WTC11 (cell line): ENCODE measurements around the gene TCF7L1. TPM values are rescaled to one million over a fixed set of nuclear protein-coding genes. Genes with fewer than 3 reads are reported as not detected.

ENCODE experiments used
- ATAC-seq: fragments of 200-7000 bp; cut with Tn5 transposase; 2 replicates; pipeline ENCODE4 v1.10.0; 2021; ENCODE audit warnings: mild to moderate bottlenecking, moderate library complexity
- CTCF ChIA-PET: fragments of 300-600 bp; sonication (Branson Sonifier 250); formaldehyde crosslinking; loops from one replicate; lab custom pipeline; 2021; ENCODE audit warnings: antibody characterized with exemption; lab: Charles Lee
- POLR2A ChIA-PET: fragments of 350-600 bp; sonication (Branson Sonifier 250); formaldehyde crosslinking; loops from one replicate; lab custom pipeline; 2021; ENCODE audit warnings: antibody characterized with exemption; lab: Charles Lee
- DNase-seq: peaks from one replicate; pipeline ENCODE4 v3.0.0; 2021; ENCODE audit warnings: low spot score
- H3K27ac Mint-ChIP-seq: 2 replicates; pipeline ENCODE4 v1.8.0; 2021; ENCODE audit warnings: mixed read lengths
- H3K27me3 Mint-ChIP-seq: 2 replicates; pipeline ENCODE4 v1.8.0; 2021; ENCODE audit warnings: low read depth, mild to moderate bottlenecking, moderate library complexity, mixed read lengths
- H3K36me3 Mint-ChIP-seq: 2 replicates; pipeline ENCODE4 v1.8.0; 2021; ENCODE audit warnings: mixed read lengths
- H3K4me1 Mint-ChIP-seq: 2 replicates; pipeline ENCODE4 v1.8.0; 2022; ENCODE audit warnings: mixed read lengths
- H3K4me3 Mint-ChIP-seq: 2 replicates; pipeline ENCODE4 v1.8.0; 2021; ENCODE audit warnings: mild to moderate bottlenecking, moderate library complexity, mixed read lengths
- H3K9me3 Mint-ChIP-seq: 2 replicates; pipeline ENCODE4 v1.8.0; 2021; ENCODE audit warnings: mixed read lengths
- ATF1 ChIP-seq: sonication (generic); formaldehyde crosslinking; IDR thresholded peaks from 2 replicates; pipeline ENCODE4 v1.8.1; 2023; ENCODE audit warnings: mild to moderate bottlenecking, moderate library complexity, missing genetic modification reagents
- ATF2 ChIP-seq: sonication (generic); formaldehyde crosslinking; IDR thresholded peaks from 2 replicates; pipeline ENCODE4 v1.8.1; 2022; ENCODE audit warnings: low read depth, missing genetic modification reagents, borderline replicate concordance
- ESRRA ChIP-seq: sonication (generic); formaldehyde crosslinking; IDR thresholded peaks from 2 replicates; pipeline ENCODE4 v1.8.1; 2022; ENCODE audit warnings: mild to moderate bottlenecking, missing genetic modification reagents, borderline replicate concordance
- FOXJ3 ChIP-seq: sonication (generic); formaldehyde crosslinking; IDR thresholded peaks from 2 replicates; pipeline ENCODE4 v1.9.0; 2021; ENCODE audit warnings: missing genetic modification reagents, mild to moderate bottlenecking, borderline replicate concordance
- HMGA2 ChIP-seq: fragments of 250-450 bp; sonication (Bioruptor Pico); IDR thresholded peaks from 2 replicates; pipeline ENCODE4 v1.4.0; 2021; ENCODE audit warnings: mild to moderate bottlenecking, moderate library complexity
- JUN ChIP-seq: sonication (generic); formaldehyde crosslinking; IDR thresholded peaks from 2 replicates; pipeline ENCODE4 v1.8.0; 2023; ENCODE audit warnings: mild to moderate bottlenecking, missing genetic modification reagents
- MXD4 ChIP-seq: fragments of 250-450 bp; sonication (Bioruptor Pico); IDR thresholded peaks from 2 replicates; pipeline ENCODE4 v1.8.0; 2021; ENCODE audit warnings: mild to moderate bottlenecking, moderate library complexity, borderline replicate concordance
- NFE2L1 ChIP-seq: sonication (generic); formaldehyde crosslinking; IDR thresholded peaks from 2 replicates; pipeline ENCODE4 v1.8.1; 2023; ENCODE audit warnings: missing genetic modification reagents
- RELA ChIP-seq: sonication (generic); formaldehyde crosslinking; IDR thresholded peaks from 2 replicates; pipeline ENCODE4 v1.8.1; 2022; ENCODE audit warnings: missing genetic modification reagents, mild to moderate bottlenecking, borderline replicate concordance
- SMAD4 ChIP-seq: sonication (generic); formaldehyde crosslinking; IDR thresholded peaks from 2 replicates; pipeline ENCODE4 v1.8.0; 2022; ENCODE audit warnings: mild to moderate bottlenecking, missing genetic modification reagents
- TEAD1 ChIP-seq: sonication (generic); formaldehyde crosslinking; IDR thresholded peaks from 2 replicates; pipeline ENCODE4 v1.8.0; 2022; ENCODE audit warnings: mild to moderate bottlenecking, missing genetic modification reagents
- TEAD4 ChIP-seq: sonication (generic); formaldehyde crosslinking; IDR thresholded peaks from 2 replicates; pipeline ENCODE4 v1.8.0; 2022; ENCODE audit warnings: mild to moderate bottlenecking, missing genetic modification reagents
- USF2 ChIP-seq: sonication (generic); formaldehyde crosslinking; IDR thresholded peaks from 2 replicates; pipeline ENCODE4 v1.8.1; 2023; ENCODE audit warnings: mild to moderate bottlenecking, missing genetic modification reagents, moderate library complexity
- ZBTB21 ChIP-seq: sonication (generic); formaldehyde crosslinking; IDR thresholded peaks from 2 replicates; pipeline ENCODE4 v1.8.1; 2023; ENCODE audit warnings: mild to moderate bottlenecking, missing genetic modification reagents, borderline replicate concordance
- ZBTB43 ChIP-seq: sonication (generic); formaldehyde crosslinking; IDR thresholded peaks from 2 replicates; pipeline ENCODE4 v1.8.1; 2023; ENCODE audit warnings: mild to moderate bottlenecking, missing genetic modification reagents
- ZNF138 ChIP-seq: sonication (generic); formaldehyde crosslinking; conservative IDR thresholded peaks from 2 replicates; pipeline ENCODE4 v1.8.1; 2022; ENCODE audit warnings: mild to moderate bottlenecking, moderate library complexity, missing genetic modification reagents
- ZNF232 ChIP-seq: sonication (generic); formaldehyde crosslinking; IDR thresholded peaks from 2 replicates; pipeline ENCODE4 v1.8.0; 2022; ENCODE audit warnings: mild to moderate bottlenecking, missing genetic modification reagents
- ZNF317 ChIP-seq: sonication (generic); formaldehyde crosslinking; IDR thresholded peaks from 2 replicates; pipeline ENCODE4 v1.8.1; 2023; ENCODE audit warnings: low read depth, mild to moderate bottlenecking, moderate library complexity, missing genetic modification reagents, borderline replicate concordance
- ZNF512 ChIP-seq: sonication (generic); formaldehyde crosslinking; IDR thresholded peaks from 2 replicates; pipeline ENCODE4 v1.8.1; 2022; ENCODE audit warnings: missing genetic modification reagents, borderline replicate concordance
- total RNA-seq: library from RNA; stranded (reverse); gene quantifications from 3 replicates; pipeline ENCODE4 v1.2.3, GENCODE V29; 2021
- TF ChIP-seq, protein P1 (sequence below): sonication (generic); formaldehyde crosslinking; IDR thresholded peaks from 2 replicates; pipeline ENCODE4 v1.8.1; 2023; ENCODE audit warnings: mild to moderate bottlenecking, moderate library complexity, missing genetic modification reagents

The TCF7L1 gene
- total RNA-seq, 1 experiment from 2014 or later = 104 TPM

GRCh38 chr2:85275984-85276540 lies 142.9 kb downstream of the TCF7L1 start (continued):
- TF ChIP-seq ZBTB43 (CRISPR knock-in tag) = no peak
- TF ChIP-seq JUN (CRISPR knock-in tag) = no peak
- TF ChIP-seq ZBTB21 = no peak
- TF ChIP-seq MXD4 (CRISPR knock-in tag) = no peak

GRCh38 chr2:85276571-85277118 lies 143.5 kb downstream of the TCF7L1 start:
- DNase-seq = no peak
- no peaks in the 10 kb centered on the region for H3K9me3 Mint-ChIP-seq
- ATAC-seq = no peak
- no peaks in the 10 kb centered on the region for H3K27me3 Mint-ChIP-seq
- H3K4me1 Mint-ChIP-seq = peaks cover 69% of the 10 kb centered on the region
- peak overlapping the region; percentile 69 for H3K27ac Mint-ChIP-seq
- no peak overlapping the region for H3K4me3 Mint-ChIP-seq
- H3K36me3 Mint-ChIP-seq = 0 out of 2 replicates have a peak, but pooled peaks cover 2% of the 10 kb centered on the region
- ChIA-PET POLR2A (no interaction called here), CTCF (interaction anchor here (0.9 to 3.0 kb wide), 5 partner anchors 10 to 144 kb away, joined by 3 to 11 read pairs (median 3); partner anchors contain the start of gene TCF7L1)
- TF ChIP-seq SMAD4 (CRISPR knock-in tag) (no peak), HMGA2 (no peak)

GRCh38 chr2:85277416-85278158 lies 144.4 kb downstream of the TCF7L1 start:
- CTCF ChIA-PET = interaction anchor here (0.5 to 3.0 kb wide), 10 partner anchors 11 to 210 kb away, joined by 3 to 11 read pairs (median 3); partner anchors contain the start of gene TCF7L1
- DNase-seq = no peak
- Mint-ChIP-seq H3K36me3 (0 out of 2 replicates have a peak, but pooled peaks cover 2% of the 10 kb centered on the region), H3K4me1 (peaks cover 59% of the 10 kb centered on the region), H3K4me3 (no peak overlapping the region), H3K27me3 (no peaks in the 10 kb centered on the region), H3K9me3 (no peaks in the 10 kb centered on the region), H3K27ac (peak overlapping the region; percentile 69; the same call in 1 of the 2 replicates)
- peak; percentile 47 for ATAC-seq
- TF ChIP-seq TEAD1 (CRISPR knock-in tag) = no peak
- TF ChIP-seq ATF1 = no peak
- TF ChIP-seq RELA = no peak
- TF ChIP-seq TEAD4 (CRISPR knock-in tag) = no peak
- TF ChIP-seq ESRRA (CRISPR knock-in tag) = no peak
- POLR2A ChIA-PET = no interaction called here

- Mint-ChIP-seq H3K27me3 (no peaks in the 10 kb centered on the region), H3K4me1 (peaks cover 54% of the 10 kb centered on the region), H3K36me3 (peaks cover 8% of the 10 kb centered on the region), H3K27ac (peak overlapping the region; percentile 7; the same call in 1 of the 2 replicates), H3K4me3 (no peak overlapping the region), H3K9me3 (no peaks in the 10 kb centered on the region)
- ChIA-PET CTCF (interaction anchor here (1.1 to 3.0 kb wide), 3 partner anchors 12 to 211 kb away, joined by 3 to 11 read pairs (median 8); partner anchors contain the start of gene TCF7L1), POLR2A (no interaction called here)
- no peak for ATAC-seq
- TF ChIP-seq ZNF232 (CRISPR knock-in tag) (no peak), FOXJ3 (no peak), ATF2 (CRISPR knock-in tag) (no peak), ZNF512 (no peak), NFE2L1 (CRISPR knock-in tag) (no peak), USF2 (CRISPR knock-in tag) (no peak), ZNF138 (CRISPR knock-in tag) (no peak), ZNF317 (CRISPR knock-in tag) (no peak)
- TF ChIP-seq, protein P1, sequence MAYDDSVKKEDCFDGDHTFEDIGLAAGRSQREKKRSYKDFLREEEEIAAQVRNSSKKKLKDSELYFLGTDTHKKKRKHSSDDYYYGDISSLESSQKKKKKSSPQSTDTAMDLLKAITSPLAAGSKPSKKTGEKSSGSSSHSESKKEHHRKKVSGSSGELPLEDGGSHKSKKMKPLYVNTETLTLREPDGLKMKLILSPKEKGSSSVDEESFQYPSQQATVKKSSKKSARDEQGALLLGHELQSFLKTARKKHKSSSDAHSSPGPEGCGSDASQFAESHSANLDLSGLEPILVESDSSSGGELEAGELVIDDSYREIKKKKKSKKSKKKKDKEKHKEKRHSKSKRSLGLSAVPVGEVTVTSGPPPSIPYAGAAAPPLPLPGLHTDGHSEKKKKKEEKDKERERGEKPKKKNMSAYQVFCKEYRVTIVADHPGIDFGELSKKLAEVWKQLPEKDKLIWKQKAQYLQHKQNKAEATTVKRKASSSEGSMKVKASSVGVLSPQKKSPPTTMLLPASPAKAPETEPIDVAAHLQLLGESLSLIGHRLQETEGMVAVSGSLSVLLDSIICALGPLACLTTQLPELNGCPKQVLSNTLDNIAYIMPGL (CRISPR knock-in tag) = no peak
- no peak for DNase-seq
Observed at GRCh38 chr2:85278361-85278760, 145.2 kb downstream of the TCF7L1 start.
